ENCODE results near the gene FPR3.

FPR3 gene

GRCh38 chr19:51820831-51821446 is 26.0 kb downstream of the FPR3 start:
- TF ChIP-seq SP7 (tag by site-specific recombination; IDR thresholded peaks at IDR 0.05) (no peak), ZIC2 (tag by site-specific recombination; IDR thresholded peaks at IDR 0.05) (no peak), ZNF354C (tag by site-specific recombination; IDR thresholded peaks at IDR 0.05; ENCODE audit: borderline replicate concordance, low read depth) (no peak), ZNF610 (tag by site-specific recombination; IDR thresholded peaks at IDR 0.05; ENCODE audit: borderline replicate concordance) (no peak), ZNF157 (tag by site-specific recombination; IDR thresholded peaks at IDR 0.05) (no peak), KLF9 (tag by site-specific recombination; IDR thresholded peaks at IDR 0.05; ENCODE audit: low read depth) (no peak), ZNF174 (tag by site-specific recombination; IDR thresholded peaks at IDR 0.05) (no peak)
- Histone ChIP-seq H3K27ac (ENCODE audit: extremely low read depth, low read depth, low read length) (no peak overlapping the region), H3K36me3 (ENCODE audit: control insufficient read depth in 2 of 2, insufficient read depth in 1 of 2, low read length in 2 of 2) (no peaks in the 10 kb centered on the region), H3K4me3 (ENCODE audit: low read depth, low read length) (no peak overlapping the region), H3K4me1 (ENCODE audit: control insufficient read depth, insufficient read depth, low read length) (no peaks in the 10 kb centered on the region), H3K9me3 (ENCODE audit: control insufficient read depth, insufficient read depth, low read depth, low read length) (no peaks in the 10 kb centered on the region; the same call in 1 of the 2 replicates)
- ChIA-PET CTCF (interaction anchor here (0.6 kb wide), 1 partner anchor 803 kb away, joined by 3 read pairs; no protein-coding TSS in a partner anchor), POLR2A (no interaction called here)

GRCh38 chr19:51821456-51821855 is 26.5 kb downstream of the FPR3 start:
- Histone ChIP-seq H3K36me3 (ENCODE audit: control insufficient read depth in 2 of 2, insufficient read depth in 1 of 2, low read length in 2 of 2) (no peaks in the 10 kb centered on the region), H3K9me3 (ENCODE audit: control insufficient read depth, insufficient read depth, low read depth, low read length) (no peaks in the 10 kb centered on the region; the same call in 1 of the 2 replicates), H3K4me1 (ENCODE audit: control insufficient read depth, insufficient read depth, low read length) (no peaks in the 10 kb centered on the region), H3K27ac (ENCODE audit: extremely low read depth, low read depth, low read length) (no peak overlapping the region), H3K4me3 (ENCODE audit: low read depth, low read length) (no peak overlapping the region)
- ChIA-PET POLR2A (no interaction called here), CTCF (no interaction called here)
- TF ChIP-seq ZNF169 (tag by site-specific recombination; IDR thresholded peaks at IDR 0.05) (no peak), KLF10 (tag by site-specific recombination; IDR thresholded peaks at IDR 0.05) (no peak), ZNF221 (tag by site-specific recombination; IDR thresholded peaks at IDR 0.05; ENCODE audit: borderline replicate concordance) (no peak)

- no peak overlapping the region for H3K4me3 ChIP-seq (ENCODE audit: low read depth, low read length)
- POLR2A ChIA-PET = no interaction called here
- H3K4me1 ChIP-seq (ENCODE audit: control insufficient read depth, insufficient read depth, low read length) = no peaks in the 10 kb centered on the region
- H3K27ac ChIP-seq (ENCODE audit: extremely low read depth, low read depth, low read length) = no peak overlapping the region
- no peaks in the 10 kb centered on the region for H3K36me3 ChIP-seq (ENCODE audit: control insufficient read depth in 2 of 2, insufficient read depth in 1 of 2, low read length in 2 of 2)
- H3K9me3 ChIP-seq (ENCODE audit: control insufficient read depth, insufficient read depth, low read depth, low read length) = no peaks in the 10 kb centered on the region; the same call in 1 of the 2 replicates
- TF ChIP-seq SP7 (tag by site-specific recombination; IDR thresholded peaks at IDR 0.05) = no peak
- no peak for TF ChIP-seq GLIS1 (tag by site-specific recombination; IDR thresholded peaks at IDR 0.05)
- no peak for TF ChIP-seq ZNF692 (tag by site-specific recombination; IDR thresholded peaks at IDR 0.05)
- TF ChIP-seq ZBTB44 (tag by site-specific recombination; IDR thresholded peaks at IDR 0.05) = no peak
- no peak for TF ChIP-seq KLF8 (tag by site-specific recombination; IDR thresholded peaks at IDR 0.05)
- no peak for TF ChIP-seq GLI4 (tag by site-specific recombination; IDR thresholded peaks at IDR 0.05)
- TF ChIP-seq ZNF416 (tag by site-specific recombination; IDR thresholded peaks at IDR 0.05) = no peak
- TF ChIP-seq ZNF146 (tag by site-specific recombination; IDR thresholded peaks at IDR 0.05) = no peak
- no peak for TF ChIP-seq ZNF654 (tag by site-specific recombination; IDR thresholded peaks at IDR 0.05; ENCODE audit: low read depth)
- TF ChIP-seq ZNF423 (tag by site-specific recombination; IDR thresholded peaks at IDR 0.05) = no peak
- no peak for TF ChIP-seq ZNF157 (tag by site-specific recombination; IDR thresholded peaks at IDR 0.05)
- TF ChIP-seq ZSCAN30 (tag by site-specific recombination; IDR thresholded peaks at IDR 0.05) = no peak
- no peak for TF ChIP-seq ELK4 (IDR thresholded peaks at IDR 0.05; ENCODE audit: borderline replicate concordance, low read depth, low read length)
- no peak for TF ChIP-seq ZNF398 (tag by site-specific recombination; IDR thresholded peaks at IDR 0.05)
- no peak for TF ChIP-seq ZNF561 (tag by site-specific recombination; IDR thresholded peaks at IDR 0.05; ENCODE audit: borderline replicate concordance)
- TF ChIP-seq ZNF701 (tag by site-specific recombination; IDR thresholded peaks at IDR 0.05) = no peak
- CTCF ChIA-PET = interaction anchor here (0.5 to 1.1 kb wide), 4 partner anchors 13 to 1765 kb away, joined by 3 to 6 read pairs (median 3); no protein-coding TSS in a partner anchor
Measured at GRCh38 chr19:51821921-51822320, 27.0 kb downstream of the FPR3 start.
